ENCODE data around the gene GPA33.

Gene GPA33

DNA sequence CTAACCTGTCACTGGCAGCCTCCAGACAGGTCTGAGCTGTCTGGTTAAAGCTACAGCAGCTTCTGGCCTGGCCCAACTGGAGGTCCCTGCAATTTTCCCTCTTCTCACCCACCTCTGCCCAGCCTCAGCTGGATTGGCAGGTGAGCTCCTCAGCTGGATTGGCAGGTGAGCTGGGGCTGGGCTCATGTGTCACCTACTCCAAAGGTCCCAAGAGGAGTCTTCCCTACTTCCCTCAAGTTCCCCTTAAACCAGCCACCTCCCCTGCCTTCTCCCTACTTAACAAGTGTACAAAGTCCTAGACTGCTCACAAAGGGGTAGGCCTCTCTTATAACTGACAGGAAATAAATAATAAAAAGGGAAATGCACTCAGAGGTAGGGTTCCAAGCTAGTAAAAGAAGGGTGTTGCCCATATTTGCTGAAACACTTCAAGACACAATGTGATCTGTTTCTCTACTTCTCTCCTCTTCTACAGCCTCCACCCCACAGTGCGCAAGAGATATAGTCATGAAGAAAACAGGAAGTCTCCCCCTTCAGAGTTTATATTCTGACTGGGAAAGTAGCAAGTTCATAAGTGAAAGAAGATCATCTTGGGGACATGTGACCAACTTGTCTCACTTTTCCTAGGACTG is at the start of gene GPA33:
Gene GPA33, minus strand, starts transcription at position 64 of the 629 bp plus-strand sequence. CDS start 90 bp downstream, outside the sequence.
- DNase-seq (ENCODE audit: low read depth): no peak

DNA sequence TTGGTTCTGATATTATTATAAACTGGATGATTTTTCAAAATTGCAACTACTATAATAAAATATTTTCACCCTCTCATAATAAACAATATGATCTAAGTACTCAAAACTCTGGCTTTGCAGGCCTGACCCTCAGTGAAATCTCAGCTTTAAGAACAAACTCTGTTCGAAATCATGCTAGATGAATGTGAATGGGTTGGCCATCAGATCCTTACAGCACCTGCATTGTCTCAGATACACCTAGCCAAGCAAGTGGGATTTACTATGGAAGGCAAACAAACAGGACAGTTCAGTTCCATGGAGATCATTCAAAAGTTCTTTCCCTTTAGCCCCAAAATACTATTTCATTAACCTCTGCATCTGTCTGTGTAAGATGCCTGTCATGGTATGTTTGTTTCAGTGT is 48.5 kb upstream of the GPA33 start:
- no peak for DNase-seq (ENCODE audit: low read depth)

- DNase-seq (ENCODE audit: low read depth): no peak
Measured at GRCh38 chr1:167137793-167138510, 47.8 kb upstream of the GPA33 start.

DNA sequence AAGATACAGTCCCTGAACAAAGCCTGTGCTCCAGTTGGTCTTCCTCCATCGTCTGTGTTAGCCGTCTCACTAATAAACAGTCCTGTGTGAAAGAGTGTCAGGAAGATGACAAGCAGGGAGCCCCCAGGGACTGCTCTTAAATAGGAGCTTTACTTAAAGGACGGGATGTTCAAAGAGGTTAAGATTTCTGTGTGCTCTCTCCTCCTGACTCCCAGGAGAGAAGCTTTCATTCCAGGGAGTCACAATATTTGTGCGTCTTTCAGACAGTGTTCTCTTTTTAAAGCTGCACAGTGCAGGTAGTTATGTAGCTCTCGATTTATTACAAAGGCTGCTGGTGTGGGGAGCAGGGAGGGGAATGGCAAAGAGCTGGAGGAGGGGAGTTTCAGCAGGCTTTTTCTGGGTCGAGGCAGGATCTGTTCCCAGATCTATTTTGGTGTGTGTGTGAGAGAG is 47.2 kb upstream of the GPA33 start:
- no peak for DNase-seq (ENCODE audit: low read depth)

- no peak for DNase-seq (ENCODE audit: low read depth)
Measured at GRCh38 chr1:167136806-167137205, 46.6 kb upstream of the GPA33 start.

GRCh38 chr1:167136191-167136614 is 46.0 kb upstream of the GPA33 start:
- DNase-seq (ENCODE audit: low read depth): no peak

DNA sequence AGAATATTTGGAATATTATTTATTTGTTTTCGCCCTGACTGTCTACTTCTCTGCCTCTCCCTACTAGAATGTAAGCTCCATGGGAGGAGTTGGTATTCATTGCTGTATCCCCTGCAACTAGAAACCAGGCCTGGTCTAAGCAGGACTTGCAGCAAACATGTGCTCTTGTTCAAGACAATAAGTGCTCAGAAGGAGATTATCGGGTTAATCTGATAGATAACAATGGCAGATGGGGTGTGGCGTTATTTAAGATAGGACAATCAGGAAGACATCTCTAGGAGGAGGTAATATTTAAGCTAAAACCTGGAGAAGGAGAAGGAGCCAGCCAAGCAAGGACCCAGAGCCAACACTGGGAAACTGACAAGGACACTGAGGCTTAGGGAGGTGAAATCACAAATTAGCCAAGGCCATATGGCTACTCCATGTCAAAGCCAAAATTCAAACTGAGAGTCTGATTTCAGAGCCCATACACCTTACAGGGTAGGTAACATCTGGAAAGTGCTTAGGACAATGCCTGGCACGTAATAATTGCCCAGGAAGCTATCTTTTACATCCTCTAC is 45.2 kb upstream of the GPA33 start:
- no peak for DNase-seq (ENCODE audit: low read depth)

DNA sequence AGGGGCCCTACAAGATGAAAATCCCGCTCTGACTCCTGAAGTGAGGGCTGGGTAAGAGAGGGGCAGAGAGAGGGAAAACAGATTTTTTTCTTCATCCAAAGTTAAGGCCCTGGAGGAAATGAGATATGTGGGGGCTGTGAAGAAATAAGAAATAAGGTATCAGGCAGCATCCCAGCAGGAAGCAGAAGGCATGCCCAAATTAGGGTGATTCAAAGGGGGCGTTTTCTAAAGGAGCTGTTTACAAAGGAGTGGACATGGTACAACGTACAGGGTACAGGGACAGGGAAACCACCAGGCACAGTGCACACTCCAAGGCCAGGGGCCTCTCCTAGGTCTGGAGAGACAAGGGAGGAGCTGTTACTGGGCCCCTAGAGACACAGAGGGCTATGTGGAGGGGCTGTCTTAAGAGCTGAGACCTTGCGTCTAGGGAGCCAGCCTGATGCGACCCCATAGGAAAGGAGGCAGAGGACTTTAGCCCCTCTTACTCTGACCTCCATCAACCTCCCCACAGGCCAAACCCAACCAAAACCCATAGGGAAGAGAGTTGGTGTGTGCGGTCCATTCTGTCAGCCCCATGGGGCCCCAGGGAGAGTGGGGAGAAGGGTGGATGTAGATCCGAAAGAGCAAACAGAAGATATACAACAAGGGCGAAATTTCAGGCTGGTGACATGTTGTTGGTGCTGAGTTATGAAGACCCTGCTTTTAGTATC is 42.3 kb upstream of the GPA33 start:
- DNase-seq (ENCODE audit: low read depth): no peak

DNA sequence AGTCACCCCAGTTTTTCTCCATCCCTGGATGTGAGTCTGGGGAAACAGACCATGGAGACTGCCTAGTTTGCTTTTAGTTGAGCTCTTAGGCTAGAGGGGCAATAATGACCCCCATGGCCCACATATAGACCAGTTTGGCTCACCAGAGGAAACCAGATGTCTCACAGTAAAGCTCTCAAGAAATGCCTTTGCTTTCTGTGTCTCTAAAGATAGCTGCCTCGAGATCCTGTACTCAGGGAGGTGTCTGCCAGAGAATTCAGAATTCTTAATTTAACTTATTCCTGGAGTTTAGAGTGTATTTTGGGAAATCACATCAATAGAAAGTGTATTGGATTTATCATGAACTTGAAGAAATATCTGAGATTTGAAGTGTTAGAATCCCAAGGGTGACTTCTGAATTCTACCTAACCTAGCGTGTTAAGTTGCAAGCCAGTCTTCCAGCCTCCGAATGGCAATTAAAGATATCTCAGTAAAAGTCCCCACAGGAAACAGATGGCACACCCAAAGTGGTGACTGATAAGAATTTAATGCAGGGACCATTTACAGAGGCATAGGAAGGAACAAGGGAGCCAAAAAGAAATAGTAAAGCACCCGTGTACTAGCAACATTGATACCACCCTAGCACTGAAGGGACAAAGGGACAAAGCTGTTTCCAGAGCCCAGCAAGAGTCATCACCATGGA is 40.8 kb upstream of the GPA33 start:
- DNase-seq (ENCODE audit: low read depth): no peak

GRCh38 chr1:167128261-167129227 is 38.4 kb upstream of the GPA33 start:
- no peak for DNase-seq (ENCODE audit: low read depth)

GRCh38 chr1:167127661-167128060 is 37.5 kb upstream of the GPA33 start:
- no peak for DNase-seq (ENCODE audit: low read depth)

DNA sequence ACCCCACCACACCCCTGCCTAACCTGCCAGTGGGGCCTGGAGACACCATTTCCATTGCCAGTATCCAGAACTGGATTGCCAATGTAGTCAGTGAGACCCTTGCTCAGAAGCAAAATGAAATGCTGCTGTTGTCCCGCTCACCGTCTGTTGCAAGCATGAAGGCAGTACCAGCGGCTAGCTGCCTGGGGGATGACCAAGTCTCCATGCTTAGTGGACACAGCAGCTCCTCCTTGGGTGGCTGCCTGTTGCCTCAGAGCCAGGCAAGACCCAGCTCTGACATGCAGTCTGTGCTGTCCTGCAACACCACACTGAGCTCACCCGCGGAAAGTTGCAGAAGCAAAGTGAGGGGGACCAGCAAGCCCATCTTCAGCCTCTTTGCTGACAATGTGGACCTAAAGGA is 37.1 kb upstream of the GPA33 start:
- DNase-seq (ENCODE audit: low read depth): no peak

GRCh38 chr1:167126811-167127210 is 36.6 kb upstream of the GPA33 start:
- DNase-seq (ENCODE audit: low read depth): no peak

DNA sequence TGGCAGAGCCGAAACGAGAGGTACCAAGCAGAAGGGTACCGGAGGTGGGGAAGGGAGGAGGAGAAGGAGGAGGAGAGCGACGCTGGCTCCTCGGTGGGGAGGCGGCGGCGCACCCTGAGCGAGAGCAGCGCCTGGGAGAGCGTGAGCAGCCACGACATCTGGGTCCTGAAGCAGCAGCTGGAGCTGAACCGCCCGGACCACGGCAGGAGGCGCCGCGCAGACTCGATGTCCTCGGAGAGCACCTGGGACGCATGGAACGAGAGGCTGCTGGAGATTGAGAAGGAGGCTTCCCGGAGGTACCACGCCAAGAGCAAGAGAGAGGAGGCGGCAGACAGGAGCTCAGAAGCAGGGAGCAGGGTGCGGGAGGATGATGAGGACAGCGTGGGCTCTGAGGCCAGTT is 36.1 kb upstream of the GPA33 start:
- DNase-seq (ENCODE audit: low read depth): no peak

DNA sequence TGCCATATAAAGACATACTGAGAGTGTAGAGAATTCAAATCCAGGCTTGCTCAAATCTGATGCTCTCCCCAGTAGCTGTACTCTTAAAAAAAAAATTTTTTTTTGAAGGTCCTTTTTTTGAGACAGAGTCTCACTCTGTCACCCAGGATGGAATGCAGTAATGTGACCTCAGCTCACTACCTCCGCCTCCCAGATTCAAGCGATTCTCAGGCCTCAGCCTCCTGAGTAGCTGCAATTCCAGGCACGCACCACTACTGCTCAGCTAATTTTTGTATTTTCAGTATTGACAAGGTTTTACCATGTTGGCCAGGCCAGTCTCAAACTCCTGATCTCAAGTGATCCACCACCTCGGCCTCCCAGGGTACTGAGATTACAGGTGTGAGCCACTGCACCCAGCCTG is 32.4 kb upstream of the GPA33 start:
- no peak for DNase-seq (ENCODE audit: low read depth)

- no peak for DNase-seq (ENCODE audit: low read depth)
Measured at GRCh38 chr1:167122121-167122480, 31.9 kb upstream of the GPA33 start.

DNA sequence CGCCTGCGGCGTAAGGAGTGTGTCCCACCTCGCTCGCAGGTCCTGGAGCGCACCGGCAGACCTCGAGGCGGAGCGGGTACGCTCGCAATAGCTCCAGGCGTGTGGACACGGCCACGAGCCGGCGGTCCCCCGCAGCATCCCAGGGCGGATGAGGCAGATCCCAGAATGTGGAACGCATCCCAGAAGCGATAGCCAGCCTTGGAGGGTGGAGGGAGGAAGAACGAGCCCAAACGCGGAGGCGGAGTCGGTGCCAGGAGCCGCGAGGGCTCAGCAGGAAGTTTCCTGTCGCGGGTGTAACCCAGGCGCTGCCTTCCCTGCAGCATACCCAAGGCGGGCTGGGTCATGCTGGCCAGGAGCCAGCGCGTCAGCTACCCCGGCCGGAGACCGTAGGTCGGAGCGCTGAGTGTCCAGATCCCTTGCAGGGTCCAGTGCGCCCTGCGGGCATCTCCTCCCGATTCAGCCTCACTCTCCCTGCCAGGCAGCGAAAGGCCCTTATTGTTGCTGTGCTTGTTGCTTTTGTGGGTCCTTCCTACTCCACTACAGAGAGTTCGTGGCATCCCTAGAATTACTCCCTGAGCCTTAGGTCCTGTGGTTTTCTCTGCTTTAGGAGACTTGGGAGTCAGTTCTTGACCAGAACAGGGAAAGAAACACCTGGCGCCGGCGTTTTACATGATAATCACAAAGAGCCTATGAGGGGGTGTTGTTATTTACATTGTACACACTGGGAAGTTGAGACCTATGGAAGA is 31.4 kb upstream of the GPA33 start:
- no peak for DNase-seq (ENCODE audit: low read depth)

- no peak for DNase-seq (ENCODE audit: low read depth)
Measured at GRCh38 chr1:167120899-167121298, 30.7 kb upstream of the GPA33 start.

GRCh38 chr1:167119696-167120095 is 29.5 kb upstream of the GPA33 start:
- DNase-seq (ENCODE audit: low read depth): no peak

DNA sequence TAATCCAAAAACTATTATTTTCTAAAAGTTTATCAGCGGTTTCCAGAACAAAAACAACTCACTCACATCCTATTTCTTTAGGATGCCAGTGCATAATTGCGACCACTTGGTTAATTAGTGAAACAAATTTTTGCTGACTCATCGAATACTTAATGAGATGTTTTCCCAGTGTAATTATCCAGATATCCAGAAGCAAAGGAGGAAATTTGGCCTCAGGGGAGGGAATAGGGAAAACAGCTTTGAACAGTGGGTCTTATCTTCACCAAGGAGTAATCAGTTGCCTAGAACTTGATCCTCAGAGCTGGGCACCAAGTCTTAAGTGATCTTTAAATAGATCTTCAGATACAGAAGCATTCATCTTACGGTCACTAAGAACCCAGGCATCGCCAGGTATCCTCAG is 28.0 kb upstream of the GPA33 start:
- DNase-seq (ENCODE audit: low read depth): no peak
